Activated CD8-positive, alpha-beta T cell treated with anti-CD3 and anti-CD28 coated beads for 36 hours (primary cell): ENCODE data around the gene LRRC17. TPM values are rescaled to one million over a fixed set of nuclear protein-coding genes. Genes with fewer than 3 reads are reported as not detected.

Experiments
- ATAC-seq: fragments of 200-7000 bp; cut with Tn5 transposase; one replicate; pipeline ENCODE4 v1.10.0; 2021; ENCODE audit warnings: mild to moderate bottlenecking, moderate library complexity
- CTCF ChIA-PET: fragments of 350-600 bp; sonication (Branson Sonifier 250); formaldehyde crosslinking; loops from one replicate; lab custom pipeline; 2021; ENCODE audit warnings: antibody characterized with exemption; lab: Charles Lee
- POLR2A ChIA-PET: fragments of 350-600 bp; sonication (Branson Sonifier 250); formaldehyde crosslinking; loops from one replicate; lab custom pipeline; 2021; ENCODE audit warnings: antibody characterized with exemption; lab: Charles Lee
- DNase-seq: peaks from one replicate; pipeline ENCODE4 v3.0.0-alpha.2; 2020
- H3K27ac Mint-ChIP-seq: one replicate; pipeline ENCODE4 v1.8.0; 2021; ENCODE audit warnings: mild to moderate bottlenecking, mixed read lengths
- H3K27me3 Mint-ChIP-seq: one replicate; pipeline ENCODE4 v1.8.0; 2021; ENCODE audit warnings: mixed read lengths
- H3K36me3 Mint-ChIP-seq: one replicate; pipeline ENCODE4 v1.8.0; 2021; ENCODE audit warnings: low read depth, mixed read lengths
- H3K4me1 Mint-ChIP-seq: one replicate; pipeline ENCODE4 v1.8.0; 2021; ENCODE audit warnings: low read depth, mixed read lengths
- H3K4me3 Mint-ChIP-seq: one replicate; pipeline ENCODE4 v1.8.0; 2021; ENCODE audit warnings: mild to moderate bottlenecking, moderate library complexity, mixed read lengths
- H3K9me3 Mint-ChIP-seq: one replicate; pipeline ENCODE4 v1.8.0; 2021; ENCODE audit warnings: mixed read lengths
- CTCF ChIP-seq: fragments of 200-600 bp; IDR thresholded peaks from one replicate; pipeline ENCODE4 v1.8.0; 2022; ENCODE audit warnings: antibody characterized with exemption, mild to moderate bottlenecking
- intact Hi-C: fragments of 100-400 bp; cut with micrococcal nuclease; formaldehyde crosslinking; loops from one replicate; pipeline ENCODE4 v1.10.0; 2022
- total RNA-seq, 2 experiments: library from RNA; stranded (reverse); gene quantifications; one replicate each; pipeline ENCODE4 v1.2.3, GENCODE V29; 2021

LRRC17 gene
- total RNA-seq, 2 experiments from 2014 or later = not detected

DNA sequence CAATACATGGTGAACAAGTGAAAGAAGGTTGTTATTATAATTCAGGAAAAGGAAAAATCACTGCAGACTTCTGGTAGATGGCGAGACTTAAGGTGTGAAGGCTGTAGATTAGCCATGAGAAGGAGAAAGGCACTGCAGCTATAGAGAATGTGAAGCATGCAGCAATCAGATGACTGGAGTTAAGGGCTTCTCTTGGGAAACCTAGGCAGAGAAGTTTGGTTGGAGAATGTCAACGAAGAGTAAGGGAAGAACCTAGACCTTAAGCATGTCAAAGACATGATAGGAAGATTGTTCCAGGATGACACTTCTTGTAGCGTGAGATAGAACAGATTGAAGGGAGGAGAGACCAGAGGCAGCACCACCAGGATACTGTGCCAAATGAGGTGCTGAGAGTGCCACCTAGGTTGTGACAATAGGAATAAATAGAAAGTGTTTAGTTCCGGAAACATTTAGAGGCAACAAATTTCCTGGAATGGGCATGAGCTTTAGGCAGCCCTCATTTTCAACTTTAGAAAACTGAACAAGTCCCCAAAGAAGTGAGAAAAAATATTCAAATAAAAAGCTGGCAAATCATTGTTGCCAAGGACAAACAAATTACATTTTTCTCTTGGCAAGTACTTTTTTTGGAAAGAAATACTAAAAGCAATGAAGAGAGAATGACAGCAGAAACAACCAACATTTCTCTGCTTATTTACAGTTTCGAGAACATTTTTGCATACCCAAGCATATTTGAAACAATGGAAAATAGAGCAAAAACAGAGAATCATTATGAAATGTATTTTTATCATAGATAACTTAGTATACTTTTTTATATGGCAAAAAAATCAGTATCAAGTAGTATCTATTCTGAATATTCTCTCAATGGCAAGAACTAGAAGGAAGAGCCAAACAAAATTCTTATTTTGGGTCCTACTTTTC lies 4.9 kb downstream of the LRRC17 start:
- no peaks in the 10 kb centered on the region for H3K9me3 Mint-ChIP-seq
- DNase-seq (no peak), ATAC-seq (no peak)
- H3K27me3 Mint-ChIP-seq = no peaks in the 10 kb centered on the region
- H3K36me3 Mint-ChIP-seq = no peaks in the 10 kb centered on the region
- no peak for TF ChIP-seq CTCF
- H3K4me1 Mint-ChIP-seq = no peaks in the 10 kb centered on the region
- intact Hi-C loops = no loop called here
- CTCF ChIA-PET = interaction anchor here (0.7 kb wide), 1 partner anchor 159 kb away, joined by 3 read pairs; no protein-coding TSS in a partner anchor
- H3K4me3 Mint-ChIP-seq = no peak overlapping the region
- H3K27ac Mint-ChIP-seq = no peak overlapping the region
- POLR2A ChIA-PET = no interaction called here

- intact Hi-C loops = no loop called here
- Mint-ChIP-seq H3K27me3 (no peaks in the 10 kb centered on the region), H3K36me3 (no peaks in the 10 kb centered on the region), H3K9me3 (no peaks in the 10 kb centered on the region), H3K4me3 (no peak overlapping the region), H3K27ac (no peak overlapping the region), H3K4me1 (no peaks in the 10 kb centered on the region)
- CTCF ChIA-PET = no interaction called here
- POLR2A ChIA-PET = no interaction called here
- no peak for TF ChIP-seq CTCF
- ATAC-seq = no peak
- no peak for DNase-seq
These were observed 6.0 kb downstream of the LRRC17 start for GRCh38 chr7:102918845-102919244.

- TF ChIP-seq CTCF = no peak
- intact Hi-C loops = no loop called here
- DNase-seq = no peak
- Mint-ChIP-seq H3K27ac (no peak overlapping the region), H3K9me3 (no peaks in the 10 kb centered on the region), H3K27me3 (no peaks in the 10 kb centered on the region), H3K4me1 (no peaks in the 10 kb centered on the region), H3K36me3 (no peaks in the 10 kb centered on the region), H3K4me3 (no peak overlapping the region)
- ChIA-PET POLR2A (interaction anchor here (0.7 kb wide), 1 partner anchor 1613 kb away, joined by 4 read pairs; no protein-coding TSS in a partner anchor), CTCF (interaction anchor here (1.0 kb wide), 2 partner anchors 13 to 136 kb away, joined by 3 read pairs; no protein-coding TSS in a partner anchor)
- no peak for ATAC-seq
These were observed 13.4 kb downstream of the LRRC17 start for GRCh38 chr7:102925976-102926782.

DNA sequence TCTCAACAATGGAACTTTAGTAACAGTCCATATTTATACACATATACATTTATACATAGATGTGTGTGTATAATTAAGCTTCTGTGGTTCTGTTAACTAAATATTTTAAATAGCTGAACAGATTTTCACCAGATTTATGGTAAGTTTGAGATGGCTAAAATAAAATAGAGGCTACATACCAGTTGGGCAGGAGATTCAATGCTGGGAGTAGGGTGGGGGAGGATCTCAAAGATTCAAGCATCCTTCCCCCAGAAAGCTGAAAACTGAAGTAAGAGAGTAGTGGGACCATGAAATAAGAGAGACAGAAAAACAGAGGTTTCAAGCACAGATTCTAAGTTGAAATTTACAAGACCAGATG lies 14.0 kb downstream of the LRRC17 start:
- intact Hi-C loops = no loop called here
- Mint-ChIP-seq H3K27ac (no peak overlapping the region), H3K9me3 (no peaks in the 10 kb centered on the region), H3K4me3 (no peak overlapping the region), H3K36me3 (no peaks in the 10 kb centered on the region), H3K4me1 (no peaks in the 10 kb centered on the region), H3K27me3 (no peaks in the 10 kb centered on the region)
- ATAC-seq (no peak), DNase-seq (no peak)
- POLR2A ChIA-PET = no interaction called here
- CTCF ChIA-PET = interaction anchor here (1.0 kb wide), 2 partner anchors 13 to 136 kb away, joined by 3 read pairs; no protein-coding TSS in a partner anchor
- TF ChIP-seq CTCF = no peak
